ENCODE results near the gene SHBG.
"Not testable (repeated sequence)": the region's sequence is repeated elsewhere in the genome, so short reads cannot be mapped to it uniquely, and the experiment has no call there.

Gene SHBG, protein sequence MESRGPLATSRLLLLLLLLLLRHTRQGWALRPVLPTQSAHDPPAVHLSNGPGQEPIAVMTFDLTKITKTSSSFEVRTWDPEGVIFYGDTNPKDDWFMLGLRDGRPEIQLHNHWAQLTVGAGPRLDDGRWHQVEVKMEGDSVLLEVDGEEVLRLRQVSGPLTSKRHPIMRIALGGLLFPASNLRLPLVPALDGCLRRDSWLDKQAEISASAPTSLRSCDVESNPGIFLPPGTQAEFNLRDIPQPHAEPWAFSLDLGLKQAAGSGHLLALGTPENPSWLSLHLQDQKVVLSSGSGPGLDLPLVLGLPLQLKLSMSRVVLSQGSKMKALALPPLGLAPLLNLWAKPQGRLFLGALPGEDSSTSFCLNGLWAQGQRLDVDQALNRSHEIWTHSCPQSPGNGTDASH

DNA sequence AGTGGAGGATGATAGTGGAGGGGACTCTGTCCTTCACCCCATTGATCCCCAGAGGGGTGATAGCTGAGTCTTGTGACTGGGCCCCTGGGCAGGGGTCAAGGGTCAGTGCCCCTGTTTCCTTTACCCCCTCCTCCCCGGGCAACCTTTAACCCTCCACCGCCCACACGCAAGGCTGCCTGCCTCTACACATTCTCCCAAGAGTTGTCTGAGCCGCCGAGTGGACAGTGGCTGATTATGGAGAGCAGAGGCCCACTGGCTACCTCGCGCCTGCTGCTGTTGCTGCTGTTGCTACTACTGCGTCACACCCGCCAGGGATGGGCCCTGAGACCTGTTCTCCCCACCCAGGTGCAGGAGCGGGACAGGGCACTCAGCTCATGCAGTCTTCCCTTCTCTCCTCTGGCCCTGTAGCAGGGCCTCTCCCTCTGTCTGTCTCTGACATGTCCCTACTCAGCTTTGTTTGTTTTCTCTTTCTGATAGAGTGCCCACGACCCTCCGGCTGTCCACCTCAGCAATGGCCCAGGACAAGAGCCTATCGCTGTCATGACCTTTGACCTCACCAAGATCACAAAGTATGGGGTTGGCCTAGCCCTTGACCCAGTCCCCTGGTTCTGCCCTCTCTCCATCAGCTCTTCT is at the start of gene SHBG:
Gene SHBG (plus strand): TSS at position 197 of the 633 bp plus-strand sequence. CDS start 38 bp downstream, at position 235.
- no peak for DNase-seq

DNA sequence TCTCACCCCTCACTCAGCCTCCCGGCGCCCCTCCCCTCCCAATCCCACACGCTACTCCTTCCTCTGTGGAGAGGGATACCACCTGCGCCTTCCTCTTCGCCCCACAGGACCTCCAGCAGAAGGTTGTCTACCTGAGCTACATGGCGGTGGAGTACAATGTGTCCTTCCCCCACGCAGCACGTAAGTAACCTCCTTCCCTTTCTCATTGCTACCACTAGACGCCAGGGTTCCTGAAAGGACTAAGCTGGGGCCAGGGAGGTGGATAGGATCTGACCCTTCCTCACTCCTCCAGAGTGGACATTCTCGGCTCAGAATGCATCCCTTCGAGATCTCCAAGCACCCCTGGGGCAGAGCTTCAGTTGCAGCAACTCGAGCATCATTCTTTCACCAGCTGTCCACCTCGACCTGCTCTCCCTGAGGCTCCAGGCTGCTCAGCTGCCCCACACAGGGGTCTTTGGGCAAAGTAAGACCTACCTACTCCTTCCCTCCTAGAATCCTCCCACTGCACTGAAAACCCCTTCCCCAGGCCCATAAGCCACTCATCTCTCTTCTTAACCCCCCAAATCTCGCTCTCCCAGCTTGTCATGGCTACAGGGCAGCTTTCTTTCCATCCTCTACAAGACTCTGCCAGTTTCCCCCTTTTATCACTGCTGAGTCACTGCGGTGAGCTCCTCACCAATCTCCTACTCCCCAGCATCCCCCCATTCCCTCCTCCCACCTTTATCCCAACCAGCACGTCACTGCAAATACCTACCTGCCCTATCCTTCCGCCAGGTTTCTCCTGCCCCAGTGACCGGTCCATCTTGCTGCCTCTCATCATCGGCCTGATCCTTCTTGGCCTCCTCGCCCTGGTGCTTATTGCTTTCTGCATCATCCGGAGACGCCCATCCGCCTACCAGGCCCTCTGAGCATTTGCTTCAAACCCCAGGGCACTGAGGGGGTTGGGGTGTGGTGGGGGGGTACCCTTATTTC is 49.0 kb upstream of the SHBG start:
- DNase-seq = no peak

DNA sequence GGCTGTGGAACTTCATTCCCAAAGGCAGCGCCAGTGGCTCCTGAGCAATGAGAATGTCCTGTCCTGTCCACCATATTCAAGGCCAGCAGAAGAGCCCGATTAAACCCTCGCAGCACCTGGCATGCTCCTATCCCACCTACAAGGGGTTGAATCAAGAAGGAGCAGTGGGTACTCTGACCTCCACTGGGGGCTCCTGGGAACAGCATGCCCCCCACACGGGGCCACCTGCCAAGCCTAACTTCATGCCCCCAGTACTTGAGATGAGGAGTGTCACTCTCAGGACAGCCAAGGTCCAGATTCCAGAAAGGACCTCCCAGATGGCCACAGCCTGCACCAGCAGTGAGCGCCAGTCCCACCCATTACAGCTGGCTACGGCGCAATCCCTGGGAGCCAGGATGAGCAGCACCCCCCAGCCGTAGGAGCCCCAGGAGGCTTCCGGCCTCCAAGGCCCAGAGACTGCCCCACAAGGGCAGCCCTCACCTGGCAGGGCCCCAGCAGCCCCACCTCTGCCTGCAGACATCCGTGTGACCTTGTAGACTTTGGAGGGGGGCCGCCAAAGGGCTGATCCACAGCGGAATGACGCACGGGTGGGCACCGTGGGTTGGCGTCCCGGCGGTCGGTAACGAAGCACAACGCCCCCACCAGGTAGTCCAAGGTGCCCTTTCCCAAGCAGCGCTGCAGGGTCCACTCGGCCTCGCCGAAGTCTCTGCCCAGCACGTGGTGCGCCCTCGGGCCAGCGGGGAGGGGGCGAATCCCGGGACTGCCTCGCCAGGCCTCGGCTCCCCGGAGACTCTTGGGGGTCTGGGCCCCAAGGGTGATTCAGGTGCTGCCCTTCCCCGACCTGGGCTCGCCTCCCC is 47.3 kb upstream of the SHBG start:
- DNase-seq = no peak

DNA sequence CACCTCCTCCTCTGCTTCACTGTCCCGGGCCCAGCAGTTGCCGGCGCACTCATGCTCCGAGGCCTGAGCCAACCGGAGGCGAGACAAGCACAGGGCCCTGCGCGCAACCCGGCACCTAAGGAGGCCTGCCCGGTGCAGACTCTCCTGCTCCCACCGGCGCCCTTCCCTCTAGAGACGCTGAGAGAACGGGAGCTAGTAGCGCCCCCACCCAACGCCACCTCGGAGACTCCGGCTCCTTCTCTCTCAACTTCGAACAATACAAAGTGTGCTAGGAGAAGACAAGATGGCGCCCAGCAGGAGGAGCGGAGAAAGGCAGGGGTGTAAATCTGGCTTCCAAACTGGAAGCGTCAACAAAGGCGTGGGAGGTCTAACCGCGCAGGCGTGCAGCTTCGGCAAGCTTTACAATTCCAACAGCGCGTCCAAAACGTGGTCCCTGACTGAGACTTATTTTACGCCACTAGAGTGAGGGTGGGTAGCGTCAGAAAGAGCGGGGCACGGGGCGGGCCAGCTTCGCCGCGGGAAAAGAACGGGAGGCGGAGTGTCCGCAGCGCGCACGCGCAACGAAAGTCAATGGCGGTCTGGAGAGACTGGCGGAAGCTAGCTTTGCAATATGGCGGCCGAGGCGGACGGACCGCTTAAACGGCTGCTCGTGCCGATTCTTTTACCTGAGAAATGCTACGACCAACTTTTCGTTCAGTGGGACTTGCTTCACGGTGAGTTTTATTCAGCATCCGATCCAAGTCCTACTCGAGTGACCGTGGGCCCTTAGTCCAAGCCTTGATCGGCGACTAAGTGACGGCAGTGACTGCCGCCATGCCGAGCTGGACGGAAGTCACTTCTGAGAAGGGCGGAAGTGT is 46.5 kb upstream of the SHBG start, which contains the start of gene MPDU1:
Gene MPDU1 (plus strand): TSS at position 600 of the 857 bp plus-strand sequence. CDS start 11 bp downstream, at position 611.
- DNase-seq = peak; percentile 93

DNA sequence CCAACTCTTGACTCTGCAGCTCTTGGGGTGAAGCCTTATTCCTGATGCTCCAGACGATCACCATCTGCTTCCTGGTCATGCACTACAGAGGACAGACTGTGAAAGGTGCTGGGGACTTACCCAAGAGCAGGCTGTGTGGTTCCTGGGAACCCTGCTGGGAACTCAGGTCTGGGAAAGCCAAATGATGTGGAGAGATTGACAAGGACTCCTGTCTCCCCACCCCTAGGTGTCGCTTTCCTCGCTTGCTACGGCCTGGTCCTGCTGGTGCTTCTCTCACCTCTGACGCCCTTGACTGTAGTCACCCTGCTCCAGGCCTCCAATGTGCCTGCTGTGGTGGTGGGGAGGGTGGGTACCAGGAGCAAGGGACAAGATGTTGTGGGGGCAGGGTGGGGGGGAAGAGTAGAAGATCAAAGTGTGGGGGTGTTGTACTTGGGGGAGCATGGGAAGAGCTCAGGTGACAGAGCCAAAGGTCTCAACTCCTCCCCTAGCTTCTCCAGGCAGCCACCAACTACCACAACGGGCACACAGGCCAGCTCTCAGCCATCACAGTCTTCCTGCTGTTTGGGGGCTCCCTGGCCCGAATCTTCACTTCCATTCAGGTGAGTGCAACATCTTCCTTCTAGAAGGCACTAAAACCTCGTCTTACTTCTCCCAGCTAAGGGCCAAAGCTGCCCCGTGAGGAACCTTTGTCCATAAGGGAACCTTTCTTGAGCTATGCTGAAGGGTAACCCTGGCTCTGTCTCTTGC is 43.1 kb upstream of the SHBG start:
- DNase-seq = no peak

DNA sequence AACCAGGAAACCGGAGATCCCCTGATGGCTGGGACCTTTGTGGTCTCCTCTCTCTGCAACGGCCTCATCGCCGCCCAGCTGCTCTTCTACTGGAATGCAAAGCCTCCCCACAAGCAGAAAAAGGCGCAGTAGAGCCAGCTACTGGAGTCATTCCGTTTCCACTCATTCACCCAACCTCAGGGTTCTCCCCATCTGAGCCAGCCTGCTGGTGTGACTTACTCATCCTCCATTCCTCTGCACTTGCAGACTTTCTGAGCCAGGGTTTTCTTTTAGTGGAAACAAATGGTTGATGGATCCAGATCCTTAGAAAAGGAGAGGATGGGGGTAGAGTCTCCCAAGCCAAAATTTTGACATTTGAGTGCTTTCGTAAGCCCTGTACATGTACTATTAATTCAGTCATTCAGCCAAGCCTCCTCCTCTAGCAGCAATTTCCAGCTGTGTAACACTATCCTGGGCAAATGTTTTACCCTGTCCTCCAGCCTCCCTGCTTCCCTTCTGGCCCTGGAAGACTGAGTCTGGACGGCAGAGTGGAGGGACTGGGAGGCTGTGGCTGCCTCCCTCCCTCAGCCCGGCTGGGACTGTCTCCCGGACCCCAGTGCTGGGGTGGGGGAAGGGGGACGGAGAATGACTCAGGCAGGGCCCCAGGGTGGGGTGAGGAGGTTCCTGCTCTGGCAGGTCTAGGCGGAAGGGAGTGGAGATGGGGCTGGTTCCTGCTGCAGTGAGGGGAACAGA is 42.3 kb upstream of the SHBG start:
- no peak for DNase-seq

DNA sequence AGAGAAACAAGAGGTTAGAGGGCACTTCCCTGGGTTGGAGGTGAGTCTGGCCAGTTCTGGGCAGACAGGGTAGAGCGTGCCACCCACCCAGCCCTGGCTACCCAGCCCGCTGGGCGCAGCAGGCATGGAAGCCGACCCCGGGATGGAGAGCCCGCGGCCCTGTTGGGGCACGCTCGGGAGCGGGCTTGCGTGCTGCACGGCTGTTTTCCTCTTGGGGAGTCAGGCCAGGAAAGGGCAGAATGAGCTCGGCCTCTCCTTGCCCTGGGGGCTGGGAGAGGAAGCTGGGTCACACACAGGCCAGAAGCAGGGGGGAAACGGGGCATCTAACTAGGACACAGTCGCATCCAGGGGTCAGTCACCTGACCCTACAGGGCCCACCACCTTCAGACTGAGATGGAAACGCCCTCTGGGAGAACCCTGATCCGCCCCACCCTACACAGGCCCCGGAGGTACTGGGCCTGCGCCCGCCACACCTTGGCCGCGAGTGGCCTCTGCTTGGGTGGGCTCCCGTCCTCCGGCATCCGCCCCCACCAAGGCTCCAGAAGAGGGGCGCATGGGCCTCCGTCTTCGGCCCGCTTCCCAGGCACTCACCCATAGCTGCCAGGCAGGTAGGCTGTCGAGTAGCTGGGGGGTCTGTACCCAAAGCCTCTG is 41.3 kb upstream of the SHBG start:
- no peak for DNase-seq

DNA sequence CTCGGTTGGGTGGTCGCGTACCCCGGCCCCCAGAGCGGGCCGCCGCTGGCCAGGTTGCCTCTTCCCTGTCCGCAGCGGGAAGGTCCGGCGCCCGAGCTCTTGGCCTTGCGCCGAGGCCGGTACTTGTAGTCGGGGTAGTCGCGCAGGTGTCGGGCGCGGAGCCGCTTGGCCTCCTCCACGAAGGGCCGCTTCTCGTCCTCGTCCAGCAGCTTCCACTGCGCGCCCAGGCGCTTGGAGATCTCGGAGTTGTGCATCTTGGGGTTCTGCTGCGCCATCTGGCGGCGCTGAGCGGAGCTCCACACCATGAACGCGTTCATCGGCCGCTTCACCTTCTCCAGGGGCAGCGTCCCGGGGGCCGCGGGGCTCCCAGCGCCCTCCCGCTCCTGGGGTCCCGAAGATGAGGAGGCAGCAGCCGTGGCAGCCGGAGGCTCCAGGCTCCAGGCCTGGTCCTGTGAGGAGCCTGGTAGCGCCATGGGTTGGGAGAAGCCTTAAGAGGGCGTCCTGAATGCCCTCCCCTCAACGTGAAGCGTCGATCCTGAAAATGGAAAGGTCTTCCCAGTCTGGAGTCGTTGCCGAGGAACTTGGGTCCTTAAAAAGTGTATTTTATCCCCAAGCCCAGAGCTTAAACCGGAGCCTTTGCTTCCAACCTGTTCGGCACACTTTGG is 40.6 kb upstream of the SHBG start:
- DNase-seq = peak; percentile 73

DNA sequence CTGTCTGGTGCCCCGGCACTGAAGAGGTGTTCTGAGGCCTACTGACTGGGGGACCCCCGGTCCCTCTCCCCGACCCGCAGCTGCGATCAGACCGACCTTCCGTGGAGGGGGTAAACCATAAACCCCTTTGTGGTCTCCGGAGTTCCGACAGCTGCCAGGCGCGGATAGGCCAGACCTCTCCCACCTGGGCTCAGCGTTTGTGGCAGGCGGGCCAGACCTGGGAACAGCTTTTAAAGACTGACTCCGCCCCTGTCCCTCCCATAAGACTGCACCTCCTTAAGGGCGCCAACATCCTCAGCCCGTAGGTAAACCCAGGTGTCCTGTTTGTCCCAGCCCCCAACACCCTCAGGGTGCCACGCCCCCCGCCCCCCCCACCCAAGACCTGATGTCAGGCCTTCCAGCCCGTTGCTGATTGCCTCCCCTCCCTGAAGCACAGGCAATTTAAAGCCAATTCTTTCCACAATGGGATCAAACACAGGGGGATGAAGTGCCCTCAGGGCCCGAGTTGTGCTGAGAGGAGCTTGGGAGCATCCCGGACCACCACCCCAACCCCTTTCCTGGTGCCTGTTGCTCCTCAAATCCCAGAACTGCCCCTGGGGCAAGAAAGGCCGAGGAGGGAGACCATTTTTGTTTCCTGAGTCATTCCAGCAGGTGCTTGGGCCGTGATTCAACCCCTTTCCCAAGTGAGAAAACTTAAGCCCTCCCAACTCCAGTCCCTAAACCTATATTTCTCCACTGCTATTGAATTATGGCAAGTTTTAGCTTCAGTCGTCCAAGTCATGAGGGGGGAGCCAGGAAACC is 39.8 kb upstream of the SHBG start, which contains the start of gene SOX15:
Gene SOX15 (minus strand): TSS at position 204 of the 801 bp plus-strand sequence. CDS start 418 bp downstream, outside the sequence.
- DNase-seq = no peak

DNA sequence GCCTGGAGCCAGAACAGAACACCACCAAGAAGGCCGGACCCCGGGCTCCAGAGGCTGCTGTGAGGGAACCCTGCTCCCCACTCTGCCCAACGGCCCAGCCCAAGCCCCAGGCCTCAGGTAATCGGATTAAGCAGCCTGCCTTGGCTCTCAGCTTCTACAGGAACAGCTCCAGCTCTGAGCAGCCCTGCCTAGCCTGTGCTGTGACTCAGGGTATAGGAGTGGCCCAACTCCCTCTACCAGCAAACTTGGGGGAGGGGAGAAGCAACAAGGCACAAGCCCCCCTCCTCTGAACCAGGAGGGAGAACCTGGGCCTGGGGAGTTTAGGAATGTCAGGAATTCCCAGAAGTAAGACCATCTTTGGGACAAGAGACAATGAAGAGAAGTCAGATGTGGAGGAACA is 39.2 kb upstream of the SHBG start:
- no peak for DNase-seq

DNA sequence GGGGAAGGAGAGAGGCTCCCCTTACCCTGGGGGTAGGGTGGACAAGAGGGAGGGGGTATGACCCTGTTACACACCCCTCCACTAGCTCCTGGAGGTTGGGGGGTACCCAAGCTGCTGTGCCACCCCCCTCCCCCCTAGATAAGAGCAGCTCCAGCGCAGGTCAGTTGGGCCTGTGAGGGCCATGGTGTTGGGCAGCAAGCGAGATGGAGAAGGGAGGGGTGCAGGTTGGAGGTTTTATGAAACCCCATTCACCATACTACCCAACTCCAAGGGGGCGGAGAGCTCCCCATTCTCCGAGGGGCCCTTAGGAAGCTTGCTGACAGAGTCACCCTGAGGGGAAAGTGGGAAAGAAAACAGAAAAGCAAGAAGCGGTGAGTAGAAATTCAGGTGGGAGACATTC is 38.3 kb upstream of the SHBG start:
- DNase-seq = no peak

DNA sequence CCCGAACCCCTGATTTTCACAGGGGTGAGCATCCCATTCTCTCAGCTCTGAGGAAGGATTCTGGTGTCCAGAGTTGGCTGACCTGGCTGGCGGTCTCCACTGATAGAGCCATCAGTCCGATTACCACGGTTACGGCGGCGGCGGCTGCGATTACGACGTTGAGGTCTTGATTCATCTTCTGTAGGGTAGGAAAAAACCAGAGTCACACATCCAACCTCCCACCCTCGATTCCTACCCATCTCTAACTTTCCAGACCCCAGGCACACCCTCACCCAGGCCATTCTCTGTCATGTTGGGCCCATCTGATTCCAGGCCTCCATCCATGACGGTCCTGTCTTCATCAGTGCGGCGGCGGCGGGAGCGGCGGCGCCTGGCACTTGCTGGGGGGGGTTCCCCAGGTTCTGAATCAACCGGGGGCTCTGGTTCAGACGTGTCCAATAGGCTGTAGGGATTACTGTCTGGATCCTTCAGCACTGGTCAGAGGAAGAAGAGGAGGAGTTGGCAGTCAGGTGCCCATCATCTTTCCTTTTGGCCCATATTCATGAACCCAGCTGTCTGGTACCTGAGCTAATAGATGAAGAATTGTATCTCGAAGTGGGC is 37.4 kb upstream of the SHBG start:
- DNase-seq = no peak

DNA sequence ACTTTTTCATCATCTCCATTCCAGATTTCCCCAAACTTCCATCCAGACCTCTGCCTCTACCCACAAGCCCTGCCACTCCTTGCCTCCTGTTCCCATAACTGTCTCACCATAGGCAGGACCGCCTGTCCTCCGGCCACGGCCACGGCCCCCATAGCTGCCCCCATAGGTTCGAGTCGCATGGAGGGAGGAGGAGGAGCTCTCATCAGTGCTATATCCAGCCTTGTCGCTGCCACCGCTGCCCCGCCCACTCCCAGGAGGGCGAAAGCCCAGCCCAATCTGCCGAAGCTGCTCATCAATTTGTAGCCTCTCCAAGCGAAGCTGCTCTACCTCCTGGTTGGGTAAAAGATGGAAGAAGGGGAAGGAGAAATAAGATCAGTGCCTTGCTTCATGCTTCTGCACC is 36.6 kb upstream of the SHBG start:
- DNase-seq = no peak

DNA sequence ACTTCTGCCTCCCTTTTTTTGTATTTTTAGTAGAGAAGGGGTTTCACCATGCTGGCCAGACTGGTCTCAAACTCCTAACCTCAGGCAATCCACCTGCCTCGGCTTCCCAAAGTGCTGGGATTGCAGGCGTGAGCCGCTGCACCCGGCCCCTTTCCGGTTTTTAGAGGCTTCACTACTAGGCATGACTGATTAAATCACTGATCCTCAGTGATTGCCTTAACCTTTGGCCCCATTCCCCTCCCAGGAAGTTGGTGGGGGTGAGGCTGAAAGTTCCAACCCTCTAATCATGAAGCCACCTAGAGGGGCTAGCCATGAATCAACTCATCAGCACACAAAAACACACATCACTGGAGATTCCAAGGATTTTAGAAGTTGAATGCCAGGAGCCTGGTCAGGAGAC is 32.4 kb upstream of the SHBG start:
- DNase-seq = not testable (repeated sequence)

DNA sequence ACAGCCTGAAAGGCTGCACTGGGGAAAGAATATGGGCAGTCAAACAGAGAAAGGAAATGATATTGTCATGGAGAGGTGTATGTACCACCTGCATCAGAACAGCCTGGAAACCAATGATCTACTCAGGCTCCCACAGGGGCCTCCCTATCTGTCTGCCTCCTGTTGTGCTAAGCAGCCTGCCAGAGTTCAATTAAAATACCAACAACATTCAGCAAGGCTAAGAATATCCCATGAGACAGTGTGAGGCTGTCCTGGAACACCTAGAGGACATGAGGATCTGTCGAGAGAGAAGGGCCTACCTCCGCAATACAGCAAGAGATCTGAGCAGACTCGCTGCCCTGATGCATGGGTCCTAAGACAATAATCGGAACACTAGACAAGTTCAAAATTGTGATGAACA is 23.7 kb upstream of the SHBG start:
- DNase-seq = no peak

DNA sequence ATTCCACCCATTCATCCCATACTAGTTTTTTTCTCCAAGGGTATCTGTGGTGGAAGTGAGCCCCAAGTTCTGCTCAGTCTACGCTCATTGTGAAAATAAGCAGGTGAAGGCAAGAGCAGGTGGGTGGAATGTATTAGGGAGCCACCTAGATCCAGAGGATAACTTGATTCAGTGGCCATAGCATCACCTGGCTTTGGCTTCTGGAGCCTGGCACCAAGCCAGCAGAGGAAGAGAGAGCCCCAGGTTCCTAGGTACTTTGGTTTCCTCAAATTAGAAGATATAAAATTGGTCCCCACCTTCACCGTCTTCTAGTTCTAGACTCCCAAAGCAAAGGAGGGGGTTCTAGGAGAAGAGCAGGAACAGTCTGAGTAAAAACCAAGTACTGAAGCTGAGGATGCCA is 19.3 kb upstream of the SHBG start:
- DNase-seq = no peak

DNA sequence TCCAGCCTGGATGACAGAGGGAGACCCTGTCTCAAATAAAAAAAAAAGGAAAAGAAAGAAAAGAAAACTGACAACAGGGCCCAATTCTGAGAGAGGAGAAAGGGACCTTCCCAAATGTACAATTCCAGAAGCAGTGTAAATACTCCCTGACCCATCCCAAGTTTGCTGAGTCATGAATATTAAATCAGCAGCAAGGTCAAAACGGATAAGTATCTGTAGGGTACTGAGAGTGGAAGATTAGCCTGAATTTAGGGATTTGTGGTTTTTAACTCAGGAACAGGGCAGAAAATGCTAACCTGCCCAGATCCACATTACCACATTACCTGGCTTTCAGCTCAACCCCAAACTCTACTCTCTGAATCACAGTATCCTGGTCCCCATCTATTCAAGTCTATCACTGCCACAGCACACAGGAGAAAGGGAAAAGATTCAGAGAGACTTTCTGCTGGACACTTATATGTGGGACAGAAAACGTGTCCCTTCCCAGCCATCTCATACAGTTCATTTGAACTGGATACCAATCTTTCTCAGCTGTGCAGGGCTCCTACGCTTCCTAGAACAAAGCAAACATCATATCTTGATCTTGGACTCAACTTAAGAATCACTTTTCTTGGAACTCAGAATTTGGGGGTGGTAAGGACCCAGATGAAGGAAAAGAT is 18.2 kb upstream of the SHBG start:
- no peak for DNase-seq
